HL-60 (cell line): Measurements from ENCODE around the gene SCAF4.

Source experiments
- CTCF ChIP-seq: IDR thresholded peaks from one replicate; pipeline ENCODE4 v1.5.1; 2011; ENCODE audit warnings: low read length, control low read depth, inconsistent platforms; ENCODE audit not compliant: insufficient read depth
- GABPA ChIP-seq: IDR thresholded peaks from 2 replicates; pipeline ENCODE4 v1.6.1; 2012; ENCODE audit warnings: low read depth
- POLR2AphosphoS5 ChIP-seq: IDR thresholded peaks from 2 replicates; pipeline ENCODE4 v1.6.1; 2012; ENCODE audit warnings: low read depth
- REST ChIP-seq: IDR thresholded peaks from 2 replicates; pipeline ENCODE4 v1.6.1; 2012; ENCODE audit warnings: low read depth; ENCODE audit not compliant: insufficient replicate concordance

DNA sequence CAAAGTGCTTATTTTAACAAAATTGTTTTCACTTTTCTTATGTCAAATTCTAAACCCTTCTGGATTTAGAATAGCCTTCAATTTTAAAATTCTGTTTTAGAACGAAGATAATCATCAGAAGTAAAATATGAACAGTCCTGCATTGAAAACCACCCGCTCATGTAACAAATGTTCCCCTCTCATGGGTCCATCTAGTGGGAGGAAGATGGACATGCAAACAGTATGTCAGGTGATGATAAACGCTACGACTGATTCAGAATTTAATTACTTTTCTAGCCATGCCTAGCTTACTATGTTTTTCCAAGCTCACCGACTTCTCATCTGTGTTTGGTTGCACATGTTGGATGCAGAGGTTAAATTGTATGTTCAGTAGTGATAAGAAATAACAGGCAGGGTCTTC is 48.9 kb downstream of the SCAF4 start:
- TF ChIP-seq CTCF (no peak), POLR2AphosphoS5 (no peak), REST (no peak), GABPA (no peak)
